Measurements from ENCODE around the gene PCDH15. TPM values are rescaled to one million over a fixed set of nuclear protein-coding genes. Genes with fewer than 3 reads are reported as not detected.

PCDH15 gene
- total RNA-seq, 2 donors from 2014 or later, result 1.1 TPM; not detected in 1

GRCh38 chr10:54108961-54109360 is 692.1 kb downstream of the PCDH15 start:
- TF ChIP-seq POLR2A (IDR thresholded peaks at IDR 0.05), result no peak
- no peak for TF ChIP-seq POLR2AphosphoS5 (IDR thresholded peaks at IDR 0.05)
- TF ChIP-seq CTCF (IDR thresholded peaks at IDR 0.05), result no peak
- no peak for DNase-seq (ENCODE audit: low spot score)
- no peaks in the 10 kb centered on the region for H3K36me3 ChIP-seq
- no peak overlapping the region for H3K4me3 ChIP-seq
- H3K27me3 ChIP-seq (replicated peaks; ENCODE audit: insufficient read depth), result no peaks in the 10 kb centered on the region
- no peak overlapping the region for H3K27ac ChIP-seq
- WGBS, result 56% methylated on average over 2 of the region's 2 CpGs
- no peaks in the 10 kb centered on the region for H3K4me1 ChIP-seq (replicated peaks)
- intact Hi-C loops (cut with DNase I), result no loop called here
- H3K9me3 ChIP-seq, result no peaks in the 10 kb centered on the region

- Histone ChIP-seq H3K9me3 (no peaks in the 10 kb centered on the region), H3K27me3 (replicated peaks; ENCODE audit: insufficient read depth) (no peaks in the 10 kb centered on the region), H3K4me3 (no peak overlapping the region), H3K4me1 (replicated peaks) (no peaks in the 10 kb centered on the region), H3K36me3 (no peaks in the 10 kb centered on the region), H3K27ac (no peak overlapping the region)
- WGBS, result 81% methylated on average over 1 of the region's 1 CpG
- TF ChIP-seq POLR2A (IDR thresholded peaks at IDR 0.05), result no peak
- TF ChIP-seq POLR2AphosphoS5 (IDR thresholded peaks at IDR 0.05), result no peak
- TF ChIP-seq CTCF (IDR thresholded peaks at IDR 0.05), result no peak
- intact Hi-C loops (cut with DNase I), result no loop called here
- DNase-seq (ENCODE audit: low spot score), result no peak
Observed at GRCh38 chr10:54096892-54097291, 704.1 kb downstream of the PCDH15 start.

GRCh38 chr10:54094321-54094720 is 706.7 kb downstream of the PCDH15 start:
- 33% methylated on average over 5 of the region's 5 CpGs for WGBS
- DNase-seq (ENCODE audit: low spot score), result no peak
- Histone ChIP-seq H3K36me3 (no peaks in the 10 kb centered on the region), H3K9me3 (no peaks in the 10 kb centered on the region), H3K27me3 (replicated peaks; ENCODE audit: insufficient read depth) (no peaks in the 10 kb centered on the region), H3K27ac (no peak overlapping the region), H3K4me1 (replicated peaks) (no peaks in the 10 kb centered on the region), H3K4me3 (no peak overlapping the region)
- intact Hi-C loops (cut with DNase I), result no loop called here
- TF ChIP-seq POLR2AphosphoS5 (IDR thresholded peaks at IDR 0.05), result no peak
- no peak for TF ChIP-seq POLR2A (IDR thresholded peaks at IDR 0.05)
- no peak for TF ChIP-seq CTCF (IDR thresholded peaks at IDR 0.05)

GRCh38 chr10:54091237-54091636 is 709.8 kb downstream of the PCDH15 start:
- Histone ChIP-seq H3K9me3 (no peaks in the 10 kb centered on the region), H3K4me1 (replicated peaks) (no peaks in the 10 kb centered on the region), H3K36me3 (no peaks in the 10 kb centered on the region), H3K4me3 (no peak overlapping the region), H3K27ac (no peak overlapping the region), H3K27me3 (replicated peaks; ENCODE audit: insufficient read depth) (no peaks in the 10 kb centered on the region)
- DNase-seq (ENCODE audit: low spot score), result no peak
- 33% methylated on average over 2 of the region's 2 CpGs for WGBS
- intact Hi-C loops (cut with DNase I), result no loop called here
- TF ChIP-seq CTCF (IDR thresholded peaks at IDR 0.05), result no peak
- TF ChIP-seq POLR2AphosphoS5 (IDR thresholded peaks at IDR 0.05), result no peak
- TF ChIP-seq POLR2A (IDR thresholded peaks at IDR 0.05), result no peak

- H3K4me3 ChIP-seq, result no peak overlapping the region
- no peaks in the 10 kb centered on the region for H3K27me3 ChIP-seq (replicated peaks; ENCODE audit: insufficient read depth)
- H3K36me3 ChIP-seq, result no peaks in the 10 kb centered on the region
- DNase-seq (ENCODE audit: low spot score), result no peak
- no peaks in the 10 kb centered on the region for H3K4me1 ChIP-seq (replicated peaks)
- TF ChIP-seq POLR2A (IDR thresholded peaks at IDR 0.05) (no peak), POLR2AphosphoS5 (IDR thresholded peaks at IDR 0.05) (no peak), CTCF (IDR thresholded peaks at IDR 0.05) (no peak)
- H3K9me3 ChIP-seq, result no peaks in the 10 kb centered on the region
- H3K27ac ChIP-seq, result no peak overlapping the region
- 44% methylated on average over 2 of the region's 2 CpGs for WGBS
- intact Hi-C loops (cut with DNase I), result no loop called here
Observed at GRCh38 chr10:54081950-54082349, 719.1 kb downstream of the PCDH15 start.

All from prostate gland (tissue), 2 donors.